Subcutaneous adipose tissue (tissue), 4 donors: Measurements from ENCODE around the gene CTTN. TPM values are rescaled to one million over a fixed set of nuclear protein-coding genes. Genes with fewer than 3 reads are reported as not detected.

ENCODE experiments used
- CTCF ChIP-seq: fragments of 450-650 bp; IDR thresholded peaks from one replicate; pipeline ENCODE4 v1.5.1; 2016; ENCODE audit warnings: low read depth, mild to moderate bottlenecking, control low read depth, antibody characterized with exemption, moderate library complexity
- total RNA-seq, 4 donors: library from RNA; depleted of rRNA; stranded (reverse); fragments of >200 nt; gene quantifications; one replicate each; pipeline ENCODE4 v1.1.0, GENCODE V29; 2016

Gene CTTN
- total RNA-seq, 4 donors from 2014 or later: 170 to 264 (median 181) TPM

GRCh38 chr11:70411713-70412452, 13.6 kb downstream of the CTTN start:
- TF ChIP-seq CTCF: no peak

DNA sequence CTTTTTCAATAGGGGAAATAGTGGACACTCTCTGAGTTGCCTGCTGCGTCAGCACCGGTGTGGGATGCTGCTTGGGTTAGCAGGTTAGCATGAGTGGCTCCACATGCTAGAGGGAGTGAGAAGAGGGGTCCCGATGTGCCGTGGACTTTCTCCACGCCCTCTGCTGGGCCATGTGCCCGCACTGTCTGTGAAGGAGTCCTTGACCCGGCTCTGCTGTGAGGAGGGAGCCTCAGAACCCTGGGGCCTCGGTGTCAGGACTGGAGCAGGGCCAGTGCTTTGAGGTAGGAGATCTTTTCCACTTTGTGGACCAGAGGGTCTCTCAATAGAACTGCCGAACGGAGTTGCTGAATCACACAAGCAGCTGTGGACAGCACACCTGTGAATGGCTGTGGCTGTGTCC, 14.8 kb downstream of the CTTN start:
- TF ChIP-seq CTCF: no peak

- TF ChIP-seq CTCF: no peak
Observed at GRCh38 chr11:70414341-70415100, 16.2 kb downstream of the CTTN start.

GRCh38 chr11:70415191-70415590, 16.9 kb downstream of the CTTN start:
- no peak for TF ChIP-seq CTCF

DNA sequence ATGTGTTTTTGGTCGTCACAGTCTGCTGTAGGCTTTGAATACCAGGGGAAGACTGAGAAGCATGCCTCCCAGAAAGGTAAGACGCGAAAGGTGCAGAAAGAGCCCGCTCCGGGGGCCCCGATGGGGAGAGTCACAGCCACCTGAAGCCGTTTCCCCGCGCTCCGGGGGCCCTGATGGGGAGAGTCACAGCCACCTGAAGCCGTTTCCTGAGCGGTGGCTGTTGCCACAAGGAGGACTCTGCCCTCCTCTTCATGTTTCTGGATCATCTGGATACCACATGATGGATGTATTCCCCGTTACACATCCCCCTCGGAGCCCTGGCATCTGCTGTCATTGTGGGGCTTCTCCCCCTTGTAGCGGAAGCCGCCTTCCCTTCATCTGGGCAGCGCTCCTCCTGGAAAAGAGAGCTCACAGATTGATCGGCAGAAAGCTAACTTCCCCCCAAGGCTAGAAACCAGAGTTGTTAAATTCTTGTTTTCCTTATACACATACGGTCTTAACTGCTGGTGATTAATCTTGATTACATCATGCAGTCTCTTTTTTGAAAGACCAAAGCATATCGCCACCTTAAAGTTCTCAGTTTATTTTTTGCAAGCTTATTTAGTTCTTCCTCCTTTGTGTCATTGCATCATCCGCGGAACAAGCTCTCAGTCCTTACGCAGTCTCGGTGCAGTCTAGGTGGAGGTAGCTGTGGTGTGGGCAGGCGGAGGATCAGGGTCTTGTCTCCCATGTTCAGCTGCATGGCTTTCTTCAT, 17.5 kb downstream of the CTTN start:
- no peak for TF ChIP-seq CTCF

DNA sequence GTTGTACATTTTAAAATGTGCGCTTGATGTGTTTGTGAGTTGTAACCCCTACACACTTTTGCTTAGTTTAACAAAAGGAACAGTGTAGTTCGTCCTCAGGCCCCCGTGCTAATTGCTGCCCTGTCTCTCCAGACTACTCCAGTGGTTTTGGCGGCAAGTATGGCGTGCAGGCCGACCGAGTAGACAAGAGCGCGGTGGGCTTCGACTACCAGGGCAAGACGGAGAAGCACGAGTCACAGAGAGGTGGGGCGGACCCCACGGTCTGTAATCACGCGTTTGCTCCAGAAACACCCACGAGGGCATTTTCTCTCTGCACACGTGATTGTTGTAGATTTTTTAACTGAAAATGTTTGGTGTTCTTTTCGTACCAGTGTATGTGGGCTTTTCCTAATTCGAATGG, 18.6 kb downstream of the CTTN start:
- TF ChIP-seq CTCF: no peak

- TF ChIP-seq CTCF: no peak
Observed at GRCh38 chr11:70418130-70418529, 19.8 kb downstream of the CTTN start.
